ENCODE data around the gene RPTOR. TPM values are rescaled to one million over a fixed set of nuclear protein-coding genes. Genes with fewer than 3 reads are reported as not detected.
A peak's percentile ranks its signal among the peaks of the same experiment; 100 is the strongest.

The RPTOR gene
- total RNA-seq, 3 donors from 2014 or later (not counting 1 experiment from before 2014, with no cell fraction given), result 49.2 to 63.6 (median 55.4) TPM

- Histone ChIP-seq H3K9me3 (ENCODE audit: control insufficient read depth, insufficient read depth, low read length) (no peaks in the 10 kb centered on the region), H3K27ac (ENCODE audit: low read length) (no peak overlapping the region), H3K4me3 (ENCODE audit: low read length) (no peak overlapping the region), H3K4me1 (ENCODE audit: control insufficient read depth, insufficient read depth, low read length) (peaks cover 45% of the 10 kb centered on the region), H3K36me3 (ENCODE audit: control insufficient read depth, insufficient read depth, low read length) (no peaks in the 10 kb centered on the region), H3K27me3 (ENCODE audit: control insufficient read depth, insufficient read depth, low read length) (no peaks in the 10 kb centered on the region)
- Mint-ChIP-seq H3K4me1 (peaks cover 37 to 48% of the 10 kb centered on the region in 2 donors), H3K27ac (peak overlapping the region in 1 of 2 donors; percentile 80), H3K9me3 (no peaks in the 10 kb centered on the region), H3K36me3 (peaks cover 10% of the 10 kb centered on the region), H3K4me3 (peak overlapping the region; percentile 35), H3K27me3 (ENCODE audit: low read depth in 2 of 2) (no peaks in the 10 kb centered on the region)
- intact Hi-C loops (cut with micrococcal nuclease), result loop anchor here (5.0 kb wide), 1 partner anchor 43 kb away; no protein-coding TSS in a partner anchor
- ATAC-seq (no peak), DNase-seq (no peak)
- TF ChIP-seq, protein P1, sequence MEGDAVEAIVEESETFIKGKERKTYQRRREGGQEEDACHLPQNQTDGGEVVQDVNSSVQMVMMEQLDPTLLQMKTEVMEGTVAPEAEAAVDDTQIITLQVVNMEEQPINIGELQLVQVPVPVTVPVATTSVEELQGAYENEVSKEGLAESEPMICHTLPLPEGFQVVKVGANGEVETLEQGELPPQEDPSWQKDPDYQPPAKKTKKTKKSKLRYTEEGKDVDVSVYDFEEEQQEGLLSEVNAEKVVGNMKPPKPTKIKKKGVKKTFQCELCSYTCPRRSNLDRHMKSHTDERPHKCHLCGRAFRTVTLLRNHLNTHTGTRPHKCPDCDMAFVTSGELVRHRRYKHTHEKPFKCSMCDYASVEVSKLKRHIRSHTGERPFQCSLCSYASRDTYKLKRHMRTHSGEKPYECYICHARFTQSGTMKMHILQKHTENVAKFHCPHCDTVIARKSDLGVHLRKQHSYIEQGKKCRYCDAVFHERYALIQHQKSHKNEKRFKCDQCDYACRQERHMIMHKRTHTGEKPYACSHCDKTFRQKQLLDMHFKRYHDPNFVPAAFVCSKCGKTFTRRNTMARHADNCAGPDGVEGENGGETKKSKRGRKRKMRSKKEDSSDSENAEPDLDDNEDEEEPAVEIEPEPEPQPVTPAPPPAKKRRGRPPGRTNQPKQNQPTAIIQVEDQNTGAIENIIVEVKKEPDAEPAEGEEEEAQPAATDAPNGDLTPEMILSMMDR (IDR thresholded peaks at IDR 0.05), result no peak
- 85% methylated on average over 16 of the region's 16 CpGs for WGBS (ENCODE audit: insufficient coverage)
Measured at GRCh38 chr17:80779961-80780380, 235.3 kb downstream of the RPTOR start.

DNA sequence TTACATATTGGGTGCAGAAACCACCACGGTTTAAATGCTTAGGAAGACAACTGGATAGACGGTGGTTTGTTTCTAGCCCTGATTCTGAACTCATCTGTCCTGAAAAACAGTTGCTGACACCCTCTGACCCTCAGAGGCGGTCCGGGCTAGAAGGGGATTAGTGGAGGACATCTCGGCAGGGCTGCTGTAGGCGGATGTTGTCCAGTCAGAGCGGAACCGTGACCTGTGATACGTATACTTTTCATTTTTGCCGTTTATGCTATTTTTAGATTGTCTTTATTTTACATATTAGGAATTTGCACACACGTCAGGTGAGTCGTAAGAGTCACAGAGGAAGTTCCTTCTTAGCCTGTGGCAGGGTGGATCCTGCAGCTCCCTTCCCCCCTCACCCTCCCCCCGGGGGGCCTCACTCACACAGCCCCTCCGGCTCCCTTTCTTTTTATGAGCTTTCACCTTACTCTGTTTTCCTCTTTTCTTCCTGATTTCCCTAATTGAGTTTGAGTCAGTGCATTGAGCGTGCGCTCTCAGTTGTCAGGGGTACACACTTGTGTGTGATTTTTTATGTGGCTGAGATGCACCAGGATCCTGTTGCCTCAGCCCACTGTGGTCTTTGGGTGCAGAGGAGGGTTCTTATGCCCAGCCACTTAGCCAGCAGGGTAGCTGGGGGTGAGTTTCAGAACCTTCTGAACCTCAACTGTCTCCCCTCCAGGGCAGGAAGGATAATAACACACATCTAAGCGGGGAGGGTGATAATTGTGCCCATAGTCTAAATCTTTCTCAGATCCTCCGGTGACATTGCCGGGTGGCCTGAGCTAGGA, 236.0 kb downstream of the RPTOR start:
- no peaks in the 10 kb centered on the region for H3K9me3 ChIP-seq (ENCODE audit: control insufficient read depth, insufficient read depth, low read length)
- H3K27ac ChIP-seq (ENCODE audit: low read length), result peak overlapping the region; percentile 59
- Mint-ChIP-seq H3K4me1 (peaks cover 31 to 42% of the 10 kb centered on the region in 2 donors), H3K4me3 (peak overlapping the region; percentile 70), H3K36me3 (peaks cover 10% of the 10 kb centered on the region), H3K27ac (peak overlapping the region; percentile 2 to 80), H3K27me3 (ENCODE audit: low read depth in 2 of 2) (no peaks in the 10 kb centered on the region), H3K9me3 (no peaks in the 10 kb centered on the region)
- H3K4me3 ChIP-seq (ENCODE audit: low read length), result no peak overlapping the region
- ATAC-seq (peak; percentile 62 to 77 (median 68)), DNase-seq (peak in 1 of 2 donors; percentile 57)
- H3K36me3 ChIP-seq (ENCODE audit: control insufficient read depth, insufficient read depth, low read length), result no peaks in the 10 kb centered on the region
- H3K27me3 ChIP-seq (ENCODE audit: control insufficient read depth, insufficient read depth, low read length), result no peaks in the 10 kb centered on the region
- WGBS (ENCODE audit: insufficient coverage), result 39% methylated on average over 17 of the region's 19 CpGs
- H3K4me1 ChIP-seq (ENCODE audit: control insufficient read depth, insufficient read depth, low read length), result peaks cover 41% of the 10 kb centered on the region
- TF ChIP-seq, protein P1 (IDR thresholded peaks at IDR 0.05), result no peak
- intact Hi-C loops (cut with micrococcal nuclease), result loop anchor here (5.0 kb wide), 1 partner anchor 43 kb away; no protein-coding TSS in a partner anchor

GRCh38 chr17:80781211-80781610, 236.6 kb downstream of the RPTOR start:
- peaks cover 10% of the 10 kb centered on the region for H3K36me3 Mint-ChIP-seq
- peak in 1 of 2 donors; percentile 57 for DNase-seq
- no peaks in the 10 kb centered on the region for H3K36me3 ChIP-seq (ENCODE audit: control insufficient read depth, insufficient read depth, low read length)
- intact Hi-C loops (cut with micrococcal nuclease), result loop anchor here (5.0 kb wide), 1 partner anchor 44 kb away; no protein-coding TSS in a partner anchor
- H3K27ac Mint-ChIP-seq, result peak overlapping the region; percentile 2 to 80
- H3K27me3 ChIP-seq (ENCODE audit: control insufficient read depth, insufficient read depth, low read length), result no peaks in the 10 kb centered on the region
- peaks cover 31 to 42% of the 10 kb centered on the region in 2 donors for H3K4me1 Mint-ChIP-seq
- 28% methylated on average over 11 of the region's 13 CpGs for WGBS (ENCODE audit: insufficient coverage)
- no peaks in the 10 kb centered on the region for H3K9me3 Mint-ChIP-seq
- peak overlapping the region; percentile 59 for H3K27ac ChIP-seq (ENCODE audit: low read length)
- H3K27me3 Mint-ChIP-seq (ENCODE audit: low read depth in 2 of 2), result no peaks in the 10 kb centered on the region
- peaks cover 41% of the 10 kb centered on the region for H3K4me1 ChIP-seq (ENCODE audit: control insufficient read depth, insufficient read depth, low read length)
- no peaks in the 10 kb centered on the region for H3K9me3 ChIP-seq (ENCODE audit: control insufficient read depth, insufficient read depth, low read length)
- TF ChIP-seq, protein P1 (IDR thresholded peaks at IDR 0.05), result no peak
- peak; percentile 39 to 56 (median 45) for ATAC-seq
- H3K4me3 Mint-ChIP-seq, result peak overlapping the region; percentile 70
- H3K4me3 ChIP-seq (ENCODE audit: low read length), result no peak overlapping the region
